Testis (tissue), 3 donors: ENCODE results near the gene ZCCHC7. TPM values are rescaled to one million over a fixed set of nuclear protein-coding genes. Genes with fewer than 3 reads are reported as not detected.

ENCODE experiments used
- DNase-seq: peaks from one replicate; pipeline ENCODE4 v3.0.0-alpha.2; 2019
- H3K27ac ChIP-seq, 2 donors: fragments of 200-600 bp; sonication (generic); one replicate each; pipeline ENCODE4 v1.5.1; 2019
- H3K27me3 ChIP-seq: fragments of 200-600 bp; sonication (generic); one replicate; pipeline ENCODE4 v1.5.1; 2019
- H3K36me3 ChIP-seq: fragments of 200-600 bp; sonication (generic); one replicate; pipeline ENCODE4 v1.5.1; 2017; ENCODE audit warnings: low read depth; ENCODE audit errors: missing control alignments
- H3K4me1 ChIP-seq: fragments of 200-600 bp; sonication (generic); one replicate; pipeline ENCODE4 v1.5.1; 2019
- H3K4me3 ChIP-seq, 2 donors: fragments of 200-600 bp; sonication (generic); one replicate each; pipeline ENCODE4 v1.5.1; 2017 to 2019
- H3K9me3 ChIP-seq: fragments of 200-600 bp; sonication (generic); one replicate; pipeline ENCODE4 v1.5.1; 2017
- POLR2A ChIP-seq: fragments of 450-650 bp; IDR thresholded peaks from one replicate; pipeline ENCODE4 v1.6.1; 2017; ENCODE audit warnings: antibody characterized with exemption, mild to moderate bottlenecking, moderate library complexity
- WGBS, 2 donors: methylation state at CpG; one replicate each; pipeline ENCODE4 v1.1.5; 2018; 5-methylcytosine and 5-hydroxymethylcytosine counted together
- intact Hi-C: fragments of 100-400 bp; cut with DNase I; formaldehyde crosslinking; loops from one replicate; pipeline ENCODE4 v1.15.1; 2023; ENCODE audit warnings: low total_unique reads
- polyA plus RNA-seq: library from polyadenylated mRNA; stranded (reverse); fragments of 350-450 nt; fragmentation: Illumina TruSeq; extraction: RNeasy Lipid Tissue Mini Kit (QIAGEN cat#74804); gene quantifications from one replicate; pipeline ENCODE4 v1.2.3, GENCODE V29; 2014; ENCODE audit warnings: low read depth, low replicate concordance; ENCODE audit not compliant: insufficient read depth
- total RNA-seq, 2 donors: library from RNA; depleted of rRNA; stranded (reverse); fragments of >200 nt; gene quantifications; one replicate each; pipeline ENCODE4 v1.2.3, GENCODE V29; 2016
- TF ChIP-seq, protein P1 (sequence below), 3 experiments: fragments of 450-650 bp in 2 of 3; fragments of 200-600 bp in 1 of 3; sonication (generic) in 1 of 3; IDR thresholded peaks; one replicate each; pipeline ENCODE4 v1.5.1; 2016 to 2019; ENCODE audit warnings: antibody characterized with exemption in 3 of 3, mild to moderate bottlenecking in 2 of 3, moderate library complexity in 1 of 3

The ZCCHC7 gene
- total and polyA plus RNA-seq, 3 donors from 2014 or later, result 14.4 to 20.6 (median 18.5) TPM

DNA sequence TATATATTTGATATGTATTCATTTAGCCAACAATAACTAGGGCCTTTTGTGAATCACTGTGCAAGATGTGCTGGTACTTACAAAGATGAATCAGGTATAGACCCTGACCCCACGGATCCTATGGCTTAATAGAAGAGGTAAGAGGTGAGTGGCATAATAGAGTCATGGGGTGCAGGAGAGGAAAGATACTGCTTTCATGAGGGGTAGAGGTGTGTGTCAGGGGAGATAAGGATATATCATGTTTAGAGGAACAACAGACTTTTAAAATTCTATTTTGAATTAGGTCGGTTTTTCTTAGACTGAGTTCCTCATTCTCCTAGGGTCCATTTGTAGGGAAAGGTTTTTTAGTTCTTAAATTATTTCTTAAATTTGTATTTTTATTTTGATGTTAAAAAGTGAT lies 27.8 kb downstream of the ZCCHC7 start:
- WGBS, 2 donors, result 90 to 93% methylated on average over 2 of the region's 2 CpGs
- intact Hi-C loops, result no loop called here

DNA sequence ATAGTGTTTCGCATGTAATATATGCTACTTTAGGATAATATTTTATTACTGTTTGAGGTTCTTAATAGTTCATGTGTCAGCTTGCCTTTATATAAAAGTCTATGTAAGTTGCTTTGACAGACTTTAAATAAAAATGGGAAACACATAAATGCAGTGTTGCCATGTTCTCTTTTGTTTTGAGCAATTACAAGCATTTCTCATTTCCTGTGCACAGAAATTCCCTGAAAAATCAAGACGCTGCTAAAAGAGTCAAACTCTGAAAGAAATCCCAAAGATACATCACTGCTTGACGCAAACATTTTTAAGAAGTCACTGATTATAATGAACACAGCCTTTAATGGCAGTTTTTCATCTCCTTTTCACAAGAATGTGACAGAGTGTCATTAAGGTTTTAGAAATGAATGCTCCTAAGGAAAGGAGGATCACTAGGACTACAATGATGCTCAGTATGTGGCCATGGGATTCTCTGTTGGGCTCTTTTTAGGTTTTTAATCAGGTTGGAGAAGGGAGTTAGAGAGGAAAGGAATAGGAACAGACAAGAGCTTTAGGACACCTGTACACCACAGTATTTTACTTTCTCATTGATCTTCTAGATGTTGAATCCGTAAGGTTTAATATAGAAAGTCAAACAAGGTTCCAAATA lies 29.4 kb downstream of the ZCCHC7 start:
- Histone ChIP-seq H3K4me1 (no peaks in the 10 kb centered on the region), H3K4me3 (no peak overlapping the region), H3K27me3 (no peaks in the 10 kb centered on the region), H3K36me3 (no peaks in the 10 kb centered on the region), H3K27ac (no peak overlapping the region), H3K9me3 (no peaks in the 10 kb centered on the region)
- intact Hi-C loops, result no loop called here
- WGBS, 2 donors, result 90% methylated on average over 4 of the region's 4 CpGs
- DNase-seq, result no peak
- TF ChIP-seq POLR2A, result no peak
- TF ChIP-seq, protein P1, sequence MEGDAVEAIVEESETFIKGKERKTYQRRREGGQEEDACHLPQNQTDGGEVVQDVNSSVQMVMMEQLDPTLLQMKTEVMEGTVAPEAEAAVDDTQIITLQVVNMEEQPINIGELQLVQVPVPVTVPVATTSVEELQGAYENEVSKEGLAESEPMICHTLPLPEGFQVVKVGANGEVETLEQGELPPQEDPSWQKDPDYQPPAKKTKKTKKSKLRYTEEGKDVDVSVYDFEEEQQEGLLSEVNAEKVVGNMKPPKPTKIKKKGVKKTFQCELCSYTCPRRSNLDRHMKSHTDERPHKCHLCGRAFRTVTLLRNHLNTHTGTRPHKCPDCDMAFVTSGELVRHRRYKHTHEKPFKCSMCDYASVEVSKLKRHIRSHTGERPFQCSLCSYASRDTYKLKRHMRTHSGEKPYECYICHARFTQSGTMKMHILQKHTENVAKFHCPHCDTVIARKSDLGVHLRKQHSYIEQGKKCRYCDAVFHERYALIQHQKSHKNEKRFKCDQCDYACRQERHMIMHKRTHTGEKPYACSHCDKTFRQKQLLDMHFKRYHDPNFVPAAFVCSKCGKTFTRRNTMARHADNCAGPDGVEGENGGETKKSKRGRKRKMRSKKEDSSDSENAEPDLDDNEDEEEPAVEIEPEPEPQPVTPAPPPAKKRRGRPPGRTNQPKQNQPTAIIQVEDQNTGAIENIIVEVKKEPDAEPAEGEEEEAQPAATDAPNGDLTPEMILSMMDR (IDR thresholded peaks at IDR 0.05), result no peak

More for the DNA sequence above, 27.8 kb downstream of the ZCCHC7 start:
- no peak for DNase-seq
- no peak overlapping the region for H3K4me3 ChIP-seq
- no peaks in the 10 kb centered on the region for H3K9me3 ChIP-seq
- no peak overlapping the region for H3K27ac ChIP-seq
- no peak for TF ChIP-seq POLR2A
- H3K27me3 ChIP-seq, result no peaks in the 10 kb centered on the region
- no peaks in the 10 kb centered on the region for H3K36me3 ChIP-seq
- H3K4me1 ChIP-seq, result no peaks in the 10 kb centered on the region

DNA sequence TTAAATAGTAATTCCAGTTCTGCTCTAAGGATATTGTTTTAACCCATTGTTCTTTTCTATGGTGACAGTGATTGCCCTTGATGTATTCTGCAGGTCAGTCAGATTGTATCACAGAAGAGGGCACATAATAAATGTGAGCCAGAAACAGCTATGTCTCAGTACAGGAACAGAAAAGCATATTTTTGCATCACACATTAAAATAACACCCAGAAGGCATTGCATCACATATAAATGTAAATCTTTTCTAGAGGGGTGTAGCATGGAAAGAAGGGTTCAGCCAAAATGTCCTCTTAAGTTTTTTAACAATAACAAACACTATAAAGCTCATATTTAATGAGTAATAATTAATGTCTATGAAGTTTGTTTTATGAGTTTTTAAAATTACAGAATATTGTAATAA lies 30.0 kb downstream of the ZCCHC7 start:
- DNase-seq, result no peak
- Histone ChIP-seq H3K27ac (no peak overlapping the region), H3K9me3 (no peaks in the 10 kb centered on the region), H3K27me3 (no peaks in the 10 kb centered on the region), H3K4me1 (no peaks in the 10 kb centered on the region), H3K36me3 (no peaks in the 10 kb centered on the region), H3K4me3 (no peak overlapping the region)
- TF ChIP-seq POLR2A, result no peak
- TF ChIP-seq, protein P1 (IDR thresholded peaks at IDR 0.05), result no peak
- intact Hi-C loops, result no loop called here

DNA sequence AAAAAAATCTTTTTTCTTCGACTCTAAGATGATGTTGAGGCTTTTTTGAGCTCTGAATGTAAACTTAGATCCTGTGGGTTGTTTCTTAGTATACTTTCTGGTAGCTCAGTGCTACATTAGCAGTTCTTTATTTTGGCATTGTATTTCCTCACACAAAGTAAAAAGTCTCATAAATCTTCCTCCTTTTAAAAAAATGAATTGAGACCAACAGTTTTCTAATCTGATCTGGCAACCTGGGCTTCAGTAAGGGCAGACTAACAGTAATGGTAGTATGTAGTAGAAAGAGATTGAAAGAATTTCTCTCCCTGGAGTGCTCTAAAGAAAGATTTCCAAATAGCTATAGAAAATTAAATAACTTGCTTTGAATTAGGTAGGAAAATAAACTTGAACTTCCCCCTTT lies 31.4 kb downstream of the ZCCHC7 start:
- intact Hi-C loops, result no loop called here
- TF ChIP-seq, protein P1 (IDR thresholded peaks at IDR 0.05), result no peak
- no peak overlapping the region for H3K4me3 ChIP-seq
- no peaks in the 10 kb centered on the region for H3K27me3 ChIP-seq
- WGBS, 2 donors, result 67 to 81% methylated on average over 1 of the region's 1 CpG
- no peaks in the 10 kb centered on the region for H3K9me3 ChIP-seq
- DNase-seq, result no peak
- no peaks in the 10 kb centered on the region for H3K36me3 ChIP-seq
- no peak overlapping the region for H3K27ac ChIP-seq
- H3K4me1 ChIP-seq, result no peaks in the 10 kb centered on the region

DNA sequence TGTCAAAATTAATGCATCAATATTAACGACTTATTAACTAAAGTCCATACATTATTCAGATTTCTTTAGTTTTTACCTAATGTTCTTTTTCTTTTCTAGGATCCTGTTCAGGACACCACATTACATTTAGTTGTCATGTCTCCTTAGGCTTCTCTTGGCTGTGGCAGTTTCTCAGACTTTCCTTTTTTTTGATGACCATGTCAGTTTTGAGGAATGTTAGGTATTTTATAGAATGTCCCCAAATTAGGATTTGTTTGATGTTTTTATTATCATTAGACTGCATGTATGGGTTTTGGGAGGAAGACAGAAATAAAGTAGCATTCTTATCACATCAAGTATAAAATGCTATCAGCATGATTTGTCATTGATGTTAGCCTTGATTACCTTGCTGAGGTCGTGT lies 32.0 kb downstream of the ZCCHC7 start:
- 41 to 73% methylated on average over 2 of the region's 2 CpGs for WGBS, 2 donors
- no peaks in the 10 kb centered on the region for H3K27me3 ChIP-seq

DNA sequence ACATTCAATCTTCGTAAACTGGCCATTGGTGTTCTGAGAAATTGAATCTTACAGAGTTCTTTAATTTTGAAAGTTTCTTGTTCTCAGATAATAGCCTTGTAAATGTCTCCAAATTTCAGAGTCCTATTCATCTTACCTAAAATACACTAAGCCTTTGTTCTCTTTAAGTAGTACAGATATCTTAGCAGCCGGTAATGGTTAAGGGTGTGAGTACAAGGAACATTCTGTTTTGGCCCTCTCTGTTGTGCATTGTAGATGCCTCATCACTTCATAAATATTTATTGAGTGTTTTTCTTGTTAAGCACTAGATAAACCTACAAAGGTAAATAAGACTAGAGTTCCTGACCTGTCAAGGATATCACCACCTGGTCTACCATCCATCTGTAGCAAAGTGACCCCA lies 35.2 kb downstream of the ZCCHC7 start:
- Histone ChIP-seq H3K9me3 (no peaks in the 10 kb centered on the region), H3K27me3 (no peaks in the 10 kb centered on the region), H3K4me1 (no peaks in the 10 kb centered on the region), H3K27ac (no peak overlapping the region), H3K36me3 (no peaks in the 10 kb centered on the region), H3K4me3 (no peak overlapping the region)
- DNase-seq, result no peak
- TF ChIP-seq POLR2A, result no peak
- TF ChIP-seq, protein P1 (IDR thresholded peaks at IDR 0.05), result no peak
- intact Hi-C loops, result no loop called here
- 67 to 73% methylated on average over 2 of the region's 2 CpGs for WGBS, 2 donors

More for the DNA sequence above, 32.0 kb downstream of the ZCCHC7 start:
- no peaks in the 10 kb centered on the region for H3K9me3 ChIP-seq
- no peaks in the 10 kb centered on the region for H3K4me1 ChIP-seq
- no peaks in the 10 kb centered on the region for H3K36me3 ChIP-seq
- DNase-seq, result no peak
- H3K4me3 ChIP-seq, result no peak overlapping the region
- H3K27ac ChIP-seq, result no peak overlapping the region
- no peak for TF ChIP-seq POLR2A
- intact Hi-C loops, result no loop called here
